ENCODE data around the gene FBXW12. TPM values are rescaled to one million over a fixed set of nuclear protein-coding genes. Genes with fewer than 3 reads are reported as not detected.

FBXW12 gene
- total RNA-seq, 1 experiment from 2014 or later = not detected

- BruUV-seq (replicated peaks) = no TSS peak
- TF ChIP-seq CTCF (IDR thresholded peaks at IDR 0.05; ENCODE audit: unreplicated experiment) = no peak
- no peaks in the 10 kb centered on the region for H3K27me3 Mint-ChIP-seq (ENCODE audit: unreplicated experiment)
- peaks cover 34% of the 10 kb centered on the region for H3K4me1 Mint-ChIP-seq (ENCODE audit: low read depth, unreplicated experiment)
- no peak for DNase-seq
- intact Hi-C loops (cut with micrococcal nuclease; ENCODE audit: unreplicated experiment) = no loop called here
- no peaks in the 10 kb centered on the region for H3K9me3 Mint-ChIP-seq (ENCODE audit: low read depth, unreplicated experiment)
- H3K36me3 Mint-ChIP-seq (ENCODE audit: insufficient read depth, unreplicated experiment) = peaks cover 26% of the 10 kb centered on the region
- no peak overlapping the region for H3K4me3 Mint-ChIP-seq (ENCODE audit: low read depth, unreplicated experiment)
- CTCF ChIA-PET = interaction anchor here (1.7 to 6.5 kb wide), 3 partner anchors 33 to 238 kb away, joined by 5 to 243 read pairs (median 10); no protein-coding TSS in a partner anchor
- no peak overlapping the region for H3K27ac Mint-ChIP-seq (ENCODE audit: unreplicated experiment)
Measured at GRCh38 chr3:48432411-48433371, 60.7 kb downstream of the FBXW12 start.

GRCh38 chr3:48433472-48434118 is 61.6 kb downstream of the FBXW12 start:
- H3K4me1 Mint-ChIP-seq (ENCODE audit: low read depth, unreplicated experiment) = peaks cover 33% of the 10 kb centered on the region
- no peaks in the 10 kb centered on the region for H3K9me3 Mint-ChIP-seq (ENCODE audit: low read depth, unreplicated experiment)
- CTCF ChIA-PET = interaction anchor here (0.6 to 6.5 kb wide), 5 partner anchors 25 to 1337 kb away, joined by 3 to 243 read pairs (median 5); no protein-coding TSS in a partner anchor
- intact Hi-C loops (cut with micrococcal nuclease; ENCODE audit: unreplicated experiment) = loop anchor here (2.0 kb wide), 1 partner anchor 201 kb away; no protein-coding TSS in a partner anchor
- BruUV-seq (replicated peaks) = no TSS peak
- peak; percentile 33 for DNase-seq
- no peaks in the 10 kb centered on the region for H3K27me3 Mint-ChIP-seq (ENCODE audit: unreplicated experiment)
- no peak overlapping the region for H3K27ac Mint-ChIP-seq (ENCODE audit: unreplicated experiment)
- TF ChIP-seq CTCF (IDR thresholded peaks at IDR 0.05; ENCODE audit: unreplicated experiment) = no peak
- H3K4me3 Mint-ChIP-seq (ENCODE audit: low read depth, unreplicated experiment) = peak overlapping the region; percentile 6
- H3K36me3 Mint-ChIP-seq (ENCODE audit: insufficient read depth, unreplicated experiment) = peaks cover 17% of the 10 kb centered on the region

GRCh38 chr3:48434591-48435222 is 62.7 kb downstream of the FBXW12 start:
- Mint-ChIP-seq H3K27me3 (ENCODE audit: unreplicated experiment) (no peaks in the 10 kb centered on the region), H3K36me3 (ENCODE audit: insufficient read depth, unreplicated experiment) (peaks cover 14% of the 10 kb centered on the region)

More at GRCh38 chr3:48434591-48435222, 62.7 kb downstream of the FBXW12 start:
- H3K4me3 Mint-ChIP-seq (ENCODE audit: low read depth, unreplicated experiment) = no peak overlapping the region
- no peak overlapping the region for H3K27ac Mint-ChIP-seq (ENCODE audit: unreplicated experiment)
- TF ChIP-seq CTCF (IDR thresholded peaks at IDR 0.05; ENCODE audit: unreplicated experiment) = no peak
- peaks cover 42% of the 10 kb centered on the region for H3K4me1 Mint-ChIP-seq (ENCODE audit: low read depth, unreplicated experiment)
- H3K9me3 Mint-ChIP-seq (ENCODE audit: low read depth, unreplicated experiment) = no peaks in the 10 kb centered on the region
- no peak for DNase-seq
- BruUV-seq (replicated peaks) = no TSS peak
- CTCF ChIA-PET = interaction anchor here (1.9 to 6.5 kb wide), 2 partner anchors 35 to 160 kb away, joined by 10 to 243 read pairs; no protein-coding TSS in a partner anchor
- intact Hi-C loops (cut with micrococcal nuclease; ENCODE audit: unreplicated experiment) = loop anchor here (2.0 kb wide), 1 partner anchor 202 kb away; no protein-coding TSS in a partner anchor

All from Calu3 (cell line).